IMR-90 (cell line): ENCODE measurements around the gene TAF7. TPM values are rescaled to one million over a fixed set of nuclear protein-coding genes. Genes with fewer than 3 reads are reported as not detected.
A peak's percentile ranks its signal among the peaks of the same experiment; 100 is the strongest.

Experiments used
- ATAC-seq: fragments of 200-7000 bp; cut with Tn5 transposase; 2 replicates; pipeline ENCODE4 v1.9.1; 2020; ENCODE audit warnings: low read depth, mild to moderate bottlenecking, moderate library complexity
- BruUV-seq: library from RNA; stranded (reverse); fragments of 400-500 nt; replicated peaks from 2 replicates; lab custom pipeline; 2021; lab: Mats Ljungman, UMichigan
- CTCF ChIA-PET: fragments of 300-600 bp; formaldehyde crosslinking; extraction: SDS; loops from one replicate; lab custom pipeline; 2021; ENCODE audit warnings: antibody characterized with exemption; lab: Yijun Ruan, JAX
- POLR2A ChIA-PET: fragments of 300-600 bp; sonication (Branson Sonifier 250); formaldehyde crosslinking; loops from one replicate; lab custom pipeline; 2022; ENCODE audit warnings: antibody characterized with exemption; ENCODE audit not compliant: unreplicated experiment; lab: Charles Lee
- DNase-seq: peaks from one replicate; pipeline ENCODE4 v3.0.0; 2013
- H2AFZ ChIP-seq: replicated peaks from 2 replicates; pipeline ENCODE3; 2013; ENCODE audit warnings: low read length, mild to moderate bottlenecking; ENCODE audit not compliant: poor library complexity
- H2AK5ac ChIP-seq: 2 replicates; pipeline ENCODE4 v1.6.1; 2013; ENCODE audit warnings: low read depth, low read length, inconsistent platforms
- H2AK9ac ChIP-seq: replicated peaks from 2 replicates; pipeline ENCODE3; 2013; ENCODE audit warnings: mild to moderate bottlenecking, low read depth, low read length, moderate library complexity; ENCODE audit not compliant: poor library complexity
- H2BK120ac ChIP-seq: 2 replicates; pipeline ENCODE4 v1.6.1; 2013; ENCODE audit warnings: low read depth, low read length, inconsistent platforms
- H2BK15ac ChIP-seq: 3 replicates; pipeline ENCODE4 v1.6.1; 2013; ENCODE audit warnings: low read depth, low read length, inconsistent platforms
- H2BK20ac ChIP-seq: 2 replicates; pipeline ENCODE4 v1.6.1; 2013; ENCODE audit warnings: low read depth, mild to moderate bottlenecking, inconsistent platforms, low read length, moderate library complexity
- H2BK5ac ChIP-seq: 2 replicates; pipeline ENCODE4 v1.6.1; 2013; ENCODE audit warnings: mild to moderate bottlenecking, low read depth, low read length, inconsistent platforms; ENCODE audit not compliant: poor library complexity, severe bottlenecking
- H3K14ac ChIP-seq: replicated peaks from 2 replicates; pipeline ENCODE4 v1.6.1; 2013; ENCODE audit warnings: low read depth, low read length, inconsistent platforms
- H3K18ac ChIP-seq: 2 replicates; pipeline ENCODE4 v1.6.1; 2013; ENCODE audit warnings: low read depth, low read length, control low read depth
- H3K23ac ChIP-seq: 2 replicates; pipeline ENCODE4 v1.6.1; 2013; ENCODE audit warnings: low read depth, low read length, inconsistent platforms
- H3K27ac ChIP-seq: 2 replicates; pipeline ENCODE4 v1.5.1; 2013; ENCODE audit warnings: mild to moderate bottlenecking, control low read depth, low read length; ENCODE audit not compliant: insufficient read depth
- H3K27me3 ChIP-seq: 2 replicates; pipeline ENCODE4 v1.6.1; 2013; ENCODE audit warnings: low read length; ENCODE audit not compliant: control insufficient read depth, insufficient read depth
- H3K36me3 ChIP-seq: 2 replicates; pipeline ENCODE4 v1.6.1; 2013; ENCODE audit warnings: low read length, mixed read lengths; ENCODE audit not compliant: control insufficient read depth, insufficient read depth
- H3K4ac ChIP-seq: 2 replicates; pipeline ENCODE4 v1.6.1; 2013; ENCODE audit warnings: low read depth, low read length, inconsistent platforms
- H3K4me1 ChIP-seq: 2 replicates; pipeline ENCODE4 v1.6.1; 2013; ENCODE audit warnings: low read length, mixed read lengths; ENCODE audit not compliant: control insufficient read depth, insufficient read depth
- H3K4me2 ChIP-seq: 2 replicates; pipeline ENCODE4 v1.6.1; 2013; ENCODE audit warnings: low read depth, mild to moderate bottlenecking, control low read depth, low read length, moderate library complexity
- H3K4me3 ChIP-seq: 2 replicates; pipeline ENCODE4 v1.5.1; 2013; ENCODE audit warnings: low read depth, mild to moderate bottlenecking, control low read depth, low read length, moderate library complexity; ENCODE audit not compliant: insufficient read depth
- H3K56ac ChIP-seq: 2 replicates; pipeline ENCODE4 v1.6.1; 2013; ENCODE audit warnings: low read length, inconsistent platforms; ENCODE audit not compliant: insufficient read depth; ENCODE audit errors: extremely low read depth
- H3K79me1 ChIP-seq, 2 experiments: 2 replicates each; pipeline ENCODE4 v1.6.1; 2013; ENCODE audit warnings: low read length in 2 of 2, inconsistent platforms in 1 of 2, low read depth in 1 of 2
- H3K9ac ChIP-seq: 2 replicates; pipeline ENCODE4 v1.6.1; 2013; ENCODE audit warnings: low read depth, low read length, control low read depth
- H3K9me1 ChIP-seq: 2 replicates; pipeline ENCODE4 v1.6.1; 2013; ENCODE audit warnings: low read length, inconsistent platforms; ENCODE audit not compliant: insufficient read depth
- H3K9me3 ChIP-seq: 2 replicates; pipeline ENCODE4 v1.6.1; 2013; ENCODE audit warnings: low read length; ENCODE audit not compliant: control insufficient read depth, insufficient read depth
- H4K20me1 ChIP-seq: 2 replicates; pipeline ENCODE4 v1.6.1; 2013; ENCODE audit warnings: low read length, inconsistent platforms; ENCODE audit not compliant: insufficient read depth
- H4K5ac ChIP-seq: 2 replicates; pipeline ENCODE4 v1.6.1; 2013; ENCODE audit warnings: mild to moderate bottlenecking, low read depth, low read length, control low read depth
- H4K8ac ChIP-seq, 2 experiments: 2 replicates each; pipeline ENCODE4 v1.6.1; 2013; ENCODE audit warnings: low read depth in 2 of 2, low read length in 2 of 2, control low read depth in 1 of 2, inconsistent platforms in 1 of 2
- H4K91ac ChIP-seq: 2 replicates; pipeline ENCODE4 v1.6.1; 2013; ENCODE audit warnings: low read depth, low read length, inconsistent platforms; ENCODE audit not compliant: insufficient read depth
- BHLHE40 ChIP-seq: fragments of 150-350 bp; IDR thresholded peaks from 2 replicates; pipeline ENCODE4 v1.6.1; 2016; ENCODE audit warnings: mild to moderate bottlenecking, low read depth, low read length
- CEBPB ChIP-seq: IDR thresholded peaks from 2 replicates; pipeline ENCODE4 v1.6.1; 2012; ENCODE audit warnings: low read depth, low read length, improper control_type of control experiment
- FOS ChIP-seq: fragments of 150-350 bp; IDR thresholded peaks from 2 replicates; pipeline ENCODE4 v1.6.1; 2016; ENCODE audit warnings: low read depth, low read length
- MAFK ChIP-seq: IDR thresholded peaks from 2 replicates; pipeline ENCODE4 v1.6.1; 2012; ENCODE audit warnings: low read depth, low read length, improper control_type of control experiment
- MAZ ChIP-seq: IDR thresholded peaks from 2 replicates; pipeline ENCODE4 v1.6.1; 2012; ENCODE audit warnings: low read depth, mild to moderate bottlenecking, low read length, improper control_type of control experiment, moderate library complexity, borderline replicate concordance
- MXI1 ChIP-seq: IDR thresholded peaks from 2 replicates; pipeline ENCODE4 v1.6.1; 2012; ENCODE audit warnings: low read depth, mild to moderate bottlenecking, low read length, moderate library complexity, borderline replicate concordance
- NFE2L2 ChIP-seq: fragments of 150-350 bp; IDR thresholded peaks from 2 replicates; pipeline ENCODE4 v1.6.1; 2016; ENCODE audit warnings: low read depth, mild to moderate bottlenecking, low read length
- POLR2A ChIP-seq: IDR thresholded peaks from 2 replicates; pipeline ENCODE4 v1.6.1; 2012; ENCODE audit warnings: mild to moderate bottlenecking, low read depth, low read length
- RAD21 ChIP-seq: IDR thresholded peaks from 2 replicates; pipeline ENCODE4 v1.6.1; 2012; ENCODE audit warnings: low read length, improper control_type of control experiment
- SMC3 ChIP-seq: fragments of 150-350 bp; IDR thresholded peaks from 2 replicates; pipeline ENCODE4 v1.6.1; 2016; ENCODE audit warnings: low read depth, mild to moderate bottlenecking, antibody characterized with exemption, low read length, moderate library complexity
- WGBS, 2 experiments: methylation state at CpG; one replicate each; pipeline versions ENCODE4 v1.1.5 to v1.1.7; 2013; ENCODE audit warnings: missing lambda C conversion rate in 2 of 2; ENCODE audit not compliant: insufficient read length in 1 of 2; ENCODE audit errors: extremely low coverage in 2 of 2; 5-methylcytosine and 5-hydroxymethylcytosine counted together
- dilution Hi-C: fragments of 300-500 bp; cut with HindIII; formaldehyde crosslinking; loops from one replicate; pipeline ENCODE4 v1.14.3; 2018; ENCODE audit warnings: low sequenced_read_pairs; ENCODE audit not compliant: unreplicated experiment
- in situ Hi-C: fragments of 300-500 bp; cut with MboI; formaldehyde crosslinking; loops from 3 replicates; pipeline ENCODE4 v1.14.3; 2019; ENCODE audit warnings: low sequenced_read_pairs, inconsistent platforms, mixed read lengths
- intact Hi-C: fragments of 100-400 bp; cut with micrococcal nuclease; formaldehyde crosslinking; loops from 2 replicates; pipeline ENCODE4 v1.10.0; 2022
- polyA plus RNA-seq, 3 experiments: library from polyadenylated mRNA; depleted of rRNA; stranded (reverse); fragments of >200 nt; gene quantifications; 2 replicates each; pipeline ENCODE4 v1.2.3, GENCODE V29; 2012; ENCODE audit warnings: low replicate concordance in 1 of 3
- total RNA-seq: library from RNA; depleted of rRNA; stranded (reverse); fragments of >200 nt; gene quantifications from 2 replicates; pipeline ENCODE4 v1.2.3, GENCODE V29; 2012
- TF ChIP-seq, protein P1 (sequence below): fragments of 150-350 bp; IDR thresholded peaks from 2 replicates; pipeline ENCODE4 v1.6.1; 2017; ENCODE audit warnings: mild to moderate bottlenecking, antibody characterized with exemption, low read length, low read depth
- TF ChIP-seq, protein P2 (sequence below): fragments of 150-350 bp; IDR thresholded peaks from 2 replicates; pipeline ENCODE4 v1.6.1; 2016; ENCODE audit warnings: low read depth, mild to moderate bottlenecking, low read length, moderate library complexity, borderline replicate concordance
- TF ChIP-seq, protein P3 (sequence below): conservative IDR thresholded peaks from 2 replicates; pipeline ENCODE4 v1.5.1; 2012; ENCODE audit warnings: mild to moderate bottlenecking, low read depth, low read length, improper control_type of control experiment

Gene TAF7
- total and polyA plus RNA-seq, 2 of the 4 experiments (the other 2 are of a cell fraction) = 45.7 to 51.8 TPM

DNA sequence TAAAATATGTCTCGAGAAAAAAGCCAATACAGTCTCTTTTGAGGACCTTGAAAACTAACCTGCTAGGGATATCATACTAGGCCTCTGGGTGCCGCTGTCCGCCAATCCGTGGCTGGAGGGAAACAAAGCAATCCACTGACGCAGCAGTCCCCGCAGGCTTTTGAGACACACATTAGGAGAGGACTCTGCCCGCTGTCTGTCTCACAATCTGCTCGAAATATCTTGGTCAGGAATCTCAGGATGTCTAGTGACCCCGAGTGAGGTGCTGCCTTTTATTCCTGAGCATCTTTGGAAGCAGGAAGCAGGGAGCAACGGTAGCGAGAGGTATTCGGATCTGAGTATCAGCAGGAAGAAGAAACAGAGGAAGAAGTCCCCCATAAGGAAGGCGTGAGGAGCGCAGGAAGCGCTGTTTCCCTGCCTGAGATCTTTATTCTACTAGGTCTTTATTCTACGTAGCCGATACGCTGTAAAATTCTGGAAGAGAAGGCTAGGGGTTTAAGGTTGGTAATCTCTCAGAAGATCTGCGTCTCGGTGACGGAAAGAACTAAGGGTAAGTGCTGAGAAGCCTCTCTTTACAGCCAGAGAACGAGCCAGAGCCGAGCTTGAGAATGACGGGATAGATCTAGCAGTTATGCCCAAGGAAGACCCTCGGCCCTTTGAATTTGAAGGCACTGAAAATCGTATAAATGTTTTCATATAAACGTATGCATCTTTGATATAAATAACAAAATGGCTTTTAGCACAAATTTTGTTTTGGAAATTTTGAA lies 5.7 kb upstream of the TAF7 start:
- WGBS, 2 experiments = 8% methylated on average over 12 of the region's 27 CpGs; no CpG with 5 or more reads in 1 of the 2 experiments
- H3K9ac ChIP-seq = peak overlapping the region; percentile 100
- H4K91ac ChIP-seq = peak overlapping the region; percentile 84
- ATAC-seq = peak; percentile 98
- H3K9me3 ChIP-seq = peaks cover 15% of the 10 kb centered on the region; the same call in 1 of the 2 replicates
- H2AFZ ChIP-seq = peak overlapping the region; percentile 95
- H3K27me3 ChIP-seq = no peaks in the 10 kb centered on the region
- peak overlapping the region; percentile 85 for H3K4me3 ChIP-seq
- POLR2A ChIA-PET = no interaction called here
- peak overlapping the region; percentile 87 for H2BK5ac ChIP-seq
- dilution Hi-C loops (no loop called here), in situ Hi-C loops (loop anchor here (5.0 kb wide), 1 partner anchor 236 kb away; no protein-coding TSS in a partner anchor), intact Hi-C loops (loop anchor here (1.0 to 5.0 kb wide), 3 partner anchors 36 to 238 kb away; partner anchors contain the start of genes PCDHGA10 and PCDHGA5)
- 0 out of 2 replicates have a peak overlapping the region, but pooled peaks have one; percentile 6 for H2BK20ac ChIP-seq
- CTCF ChIA-PET = interaction anchor here (0.6 to 1.1 kb wide), 5 partner anchors 11 to 234 kb away, joined by 3 to 4 read pairs (median 3); no protein-coding TSS in a partner anchor
- peak overlapping the region; percentile 85 for H3K23ac ChIP-seq
- H3K9me1 ChIP-seq = no peaks in the 10 kb centered on the region
- H3K4me1 ChIP-seq = no peaks in the 10 kb centered on the region
- peak overlapping the region; percentile 97 for H3K4me2 ChIP-seq
- H2AK5ac ChIP-seq = no peak overlapping the region
- H3K36me3 ChIP-seq = peaks cover 2% of the 10 kb centered on the region
- H3K4ac ChIP-seq = peak overlapping the region; percentile 96
- peak overlapping the region; percentile 98 for H3K14ac ChIP-seq
- H3K18ac ChIP-seq = peak overlapping the region; percentile 98
- peak; percentile 82 for DNase-seq
- peak overlapping the region; percentile 99 for H4K5ac ChIP-seq
- no TSS peak for BruUV-seq
- H2BK120ac ChIP-seq = peak overlapping the region; percentile 89
- no peak overlapping the region; the same call in 2 of the 3 replicates for H2BK15ac ChIP-seq
- H4K8ac ChIP-seq = peak overlapping the region; percentile 47 to 94
- peak overlapping the region; percentile 88 for H3K56ac ChIP-seq
- peak overlapping the region; percentile 96 for H3K27ac ChIP-seq
- H2AK9ac ChIP-seq = no peak overlapping the region
- H3K79me1 ChIP-seq = no peaks in the 10 kb centered on the region; a peak in 1 of 4 replicates
- no peaks in the 10 kb centered on the region for H4K20me1 ChIP-seq
- TF ChIP-seq NFE2L2 (no peak), MAZ (no peak), POLR2A (peak; percentile 53; the same call in 1 of the 2 replicates), FOS (no peak), MXI1 (no peak), BHLHE40 (no peak), CEBPB (no peak), SMC3 (peak; percentile 37), RAD21 (peak; percentile 64), MAFK (peak; percentile 48; the same call in 1 of the 2 replicates)
- TF ChIP-seq, protein P1, sequence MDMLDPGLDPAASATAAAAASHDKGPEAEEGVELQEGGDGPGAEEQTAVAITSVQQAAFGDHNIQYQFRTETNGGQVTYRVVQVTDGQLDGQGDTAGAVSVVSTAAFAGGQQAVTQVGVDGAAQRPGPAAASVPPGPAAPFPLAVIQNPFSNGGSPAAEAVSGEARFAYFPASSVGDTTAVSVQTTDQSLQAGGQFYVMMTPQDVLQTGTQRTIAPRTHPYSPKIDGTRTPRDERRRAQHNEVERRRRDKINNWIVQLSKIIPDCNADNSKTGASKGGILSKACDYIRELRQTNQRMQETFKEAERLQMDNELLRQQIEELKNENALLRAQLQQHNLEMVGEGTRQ = no peak
- TF ChIP-seq, protein P2, sequence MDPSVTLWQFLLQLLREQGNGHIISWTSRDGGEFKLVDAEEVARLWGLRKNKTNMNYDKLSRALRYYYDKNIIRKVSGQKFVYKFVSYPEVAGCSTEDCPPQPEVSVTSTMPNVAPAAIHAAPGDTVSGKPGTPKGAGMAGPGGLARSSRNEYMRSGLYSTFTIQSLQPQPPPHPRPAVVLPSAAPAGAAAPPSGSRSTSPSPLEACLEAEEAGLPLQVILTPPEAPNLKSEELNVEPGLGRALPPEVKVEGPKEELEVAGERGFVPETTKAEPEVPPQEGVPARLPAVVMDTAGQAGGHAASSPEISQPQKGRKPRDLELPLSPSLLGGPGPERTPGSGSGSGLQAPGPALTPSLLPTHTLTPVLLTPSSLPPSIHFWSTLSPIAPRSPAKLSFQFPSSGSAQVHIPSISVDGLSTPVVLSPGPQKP = no peak
- TF ChIP-seq, protein P3, sequence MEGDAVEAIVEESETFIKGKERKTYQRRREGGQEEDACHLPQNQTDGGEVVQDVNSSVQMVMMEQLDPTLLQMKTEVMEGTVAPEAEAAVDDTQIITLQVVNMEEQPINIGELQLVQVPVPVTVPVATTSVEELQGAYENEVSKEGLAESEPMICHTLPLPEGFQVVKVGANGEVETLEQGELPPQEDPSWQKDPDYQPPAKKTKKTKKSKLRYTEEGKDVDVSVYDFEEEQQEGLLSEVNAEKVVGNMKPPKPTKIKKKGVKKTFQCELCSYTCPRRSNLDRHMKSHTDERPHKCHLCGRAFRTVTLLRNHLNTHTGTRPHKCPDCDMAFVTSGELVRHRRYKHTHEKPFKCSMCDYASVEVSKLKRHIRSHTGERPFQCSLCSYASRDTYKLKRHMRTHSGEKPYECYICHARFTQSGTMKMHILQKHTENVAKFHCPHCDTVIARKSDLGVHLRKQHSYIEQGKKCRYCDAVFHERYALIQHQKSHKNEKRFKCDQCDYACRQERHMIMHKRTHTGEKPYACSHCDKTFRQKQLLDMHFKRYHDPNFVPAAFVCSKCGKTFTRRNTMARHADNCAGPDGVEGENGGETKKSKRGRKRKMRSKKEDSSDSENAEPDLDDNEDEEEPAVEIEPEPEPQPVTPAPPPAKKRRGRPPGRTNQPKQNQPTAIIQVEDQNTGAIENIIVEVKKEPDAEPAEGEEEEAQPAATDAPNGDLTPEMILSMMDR = peak; percentile 81
